ENCODE results near the gene BAIAP2. TPM values are rescaled to one million over a fixed set of nuclear protein-coding genes. Genes with fewer than 3 reads are reported as not detected.

The BAIAP2 gene
- total RNA-seq, 1 donor from 2014 or later, result 7.3 TPM

DNA sequence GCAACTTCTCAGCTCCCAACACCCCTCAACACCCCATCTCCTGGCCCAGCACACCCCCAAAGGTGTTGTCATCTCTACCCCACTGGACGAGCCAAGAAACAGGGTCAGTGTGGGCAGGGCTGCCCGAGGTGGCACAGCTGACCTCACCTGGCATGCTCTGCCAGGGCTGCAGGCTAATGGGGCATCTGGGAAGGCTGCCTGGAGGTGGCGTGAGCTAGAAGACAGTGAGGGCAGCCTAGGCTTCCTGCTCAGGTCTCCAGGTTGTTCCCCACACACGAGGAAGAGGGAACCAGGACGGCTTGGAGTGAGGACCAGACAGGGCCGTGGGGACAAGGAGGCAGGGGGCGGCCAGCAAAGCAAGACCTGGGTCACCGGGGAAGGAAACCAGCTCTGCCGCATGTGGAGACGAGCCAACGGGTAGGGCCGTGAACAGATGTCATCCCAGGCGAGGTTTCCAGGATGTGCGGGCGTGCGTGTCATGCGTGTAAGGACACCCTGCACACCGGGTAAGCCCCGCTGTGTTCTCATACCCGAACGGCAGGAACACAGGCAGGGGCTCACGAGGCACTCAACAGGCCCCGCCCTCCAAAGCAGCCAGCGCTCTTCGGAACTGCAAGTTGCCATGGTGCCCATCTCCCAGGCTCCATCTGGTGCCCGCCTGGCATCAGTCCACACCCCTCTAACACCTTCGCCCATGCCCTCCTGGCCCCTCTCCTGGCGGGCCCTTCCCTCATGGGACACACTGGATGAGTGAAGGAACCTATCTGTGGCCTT is 100.7 kb downstream of the BAIAP2 start:
- Histone ChIP-seq H3K36me3 (ENCODE audit: control insufficient read depth in 3 of 3, insufficient read depth in 3 of 3, low read length in 3 of 3) (no peaks in the 10 kb centered on the region), H3K27me3 (ENCODE audit: control insufficient read depth in 3 of 3, insufficient read depth in 3 of 3, low read length in 3 of 3) (peaks cover 0 to 5% (median 4%) of the 10 kb centered on the region in 3 donors), H3K4me1 (ENCODE audit: control insufficient read depth in 3 of 3, insufficient read depth in 3 of 3, low read length in 3 of 3) (no peaks in the 10 kb centered on the region), H3K4me3 (ENCODE audit: low read length in 3 of 3) (no peak overlapping the region), H3K27ac (ENCODE audit: low read depth, low read length) (no peak overlapping the region), H3K9ac (ENCODE audit: low read depth in 1 of 3, low read length in 3 of 3) (no peak overlapping the region), H3K9me3 (ENCODE audit: control insufficient read depth in 3 of 3, low read length in 3 of 3) (no peaks in the 10 kb centered on the region)

DNA sequence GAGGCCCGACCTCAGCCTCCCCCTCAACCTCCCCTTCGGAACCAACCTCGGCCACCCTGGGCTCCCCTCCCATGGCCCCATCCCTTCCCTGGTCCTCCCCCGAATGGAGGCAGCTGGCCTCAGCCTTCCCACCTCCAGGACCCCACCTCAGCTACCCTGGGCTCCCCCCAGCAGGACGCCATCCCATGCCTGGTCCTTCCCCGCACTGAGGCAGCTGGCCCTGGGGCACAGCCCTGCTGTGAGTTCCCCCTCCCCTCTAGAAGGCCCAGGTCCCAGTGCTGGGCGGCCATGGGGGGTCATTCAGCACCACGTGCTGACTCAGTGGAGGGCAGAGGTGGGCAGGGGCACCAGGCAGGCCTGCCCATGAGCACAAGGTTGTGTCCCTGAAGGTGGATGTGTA is 101.4 kb downstream of the BAIAP2 start:
- H3K4me3 ChIP-seq (ENCODE audit: low read length in 3 of 3), result no peak overlapping the region
- H3K4me1 ChIP-seq (ENCODE audit: control insufficient read depth in 3 of 3, insufficient read depth in 3 of 3, low read length in 3 of 3), result no peaks in the 10 kb centered on the region
- H3K9me3 ChIP-seq (ENCODE audit: control insufficient read depth in 3 of 3, low read length in 3 of 3), result no peaks in the 10 kb centered on the region
- H3K27ac ChIP-seq (ENCODE audit: low read depth, low read length), result no peak overlapping the region
- no peaks in the 10 kb centered on the region for H3K36me3 ChIP-seq (ENCODE audit: control insufficient read depth in 3 of 3, insufficient read depth in 3 of 3, low read length in 3 of 3)
- no peak overlapping the region for H3K9ac ChIP-seq (ENCODE audit: low read depth in 1 of 3, low read length in 3 of 3)
- peaks cover 0 to 5% (median 4%) of the 10 kb centered on the region in 3 donors for H3K27me3 ChIP-seq (ENCODE audit: control insufficient read depth in 3 of 3, insufficient read depth in 3 of 3, low read length in 3 of 3)

DNA sequence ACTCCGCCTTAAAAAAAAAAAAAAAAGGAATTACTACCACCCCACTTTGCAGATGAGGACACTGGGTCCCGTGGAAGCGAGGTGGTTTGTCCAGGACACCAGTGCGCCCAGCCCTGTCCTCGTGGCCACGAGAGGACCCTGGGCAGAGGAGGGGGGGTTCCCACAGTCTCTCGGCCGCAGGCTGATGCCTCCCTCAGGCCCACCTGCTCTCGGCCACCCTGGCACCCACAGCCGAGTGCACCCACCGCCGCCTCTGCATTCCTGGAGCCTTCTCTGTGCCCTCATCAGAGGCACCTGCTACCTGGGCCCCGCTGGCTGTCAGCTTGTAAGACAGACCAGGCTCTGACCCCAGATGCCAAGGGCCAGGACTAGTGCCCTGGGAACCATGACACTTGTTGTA is 102.3 kb downstream of the BAIAP2 start:
- Histone ChIP-seq H3K27ac (ENCODE audit: low read depth, low read length) (no peak overlapping the region), H3K36me3 (ENCODE audit: control insufficient read depth in 3 of 3, insufficient read depth in 3 of 3, low read length in 3 of 3) (no peaks in the 10 kb centered on the region), H3K27me3 (ENCODE audit: control insufficient read depth in 3 of 3, insufficient read depth in 3 of 3, low read length in 3 of 3) (peaks cover 0 to 4% (median 3%) of the 10 kb centered on the region in 3 donors), H3K9me3 (ENCODE audit: control insufficient read depth in 3 of 3, low read length in 3 of 3) (no peaks in the 10 kb centered on the region), H3K4me3 (ENCODE audit: low read length in 3 of 3) (no peak overlapping the region), H3K4me1 (ENCODE audit: control insufficient read depth in 3 of 3, insufficient read depth in 3 of 3, low read length in 3 of 3) (no peaks in the 10 kb centered on the region), H3K9ac (ENCODE audit: low read depth in 1 of 3, low read length in 3 of 3) (no peak overlapping the region)

DNA sequence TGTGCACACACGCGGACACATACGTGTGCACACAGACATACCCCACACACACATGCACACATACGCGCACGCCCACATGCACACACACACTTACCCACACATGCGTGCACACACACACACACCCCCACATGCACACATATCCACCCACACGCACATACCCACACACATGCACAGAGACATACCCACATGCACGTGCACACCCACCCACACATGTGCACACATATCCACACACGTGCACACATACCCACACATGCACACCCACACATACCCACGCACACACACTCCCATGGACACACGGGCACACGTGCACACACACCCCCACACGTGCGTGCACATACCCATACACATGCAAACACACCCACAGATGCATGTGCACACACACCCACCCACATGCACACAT is 103.1 kb downstream of the BAIAP2 start:
- H3K4me1 ChIP-seq (ENCODE audit: control insufficient read depth in 3 of 3, insufficient read depth in 3 of 3, low read length in 3 of 3), result peaks cover 4% of the 10 kb centered on the region in 3 donors
- H3K9me3 ChIP-seq (ENCODE audit: control insufficient read depth in 3 of 3, low read length in 3 of 3), result no peaks in the 10 kb centered on the region
- peaks cover 0 to 4% (median 3%) of the 10 kb centered on the region in 3 donors for H3K27me3 ChIP-seq (ENCODE audit: control insufficient read depth in 3 of 3, insufficient read depth in 3 of 3, low read length in 3 of 3)
- no peak overlapping the region for H3K9ac ChIP-seq (ENCODE audit: low read depth in 1 of 3, low read length in 3 of 3)
- H3K36me3 ChIP-seq (ENCODE audit: control insufficient read depth in 3 of 3, insufficient read depth in 3 of 3, low read length in 3 of 3), result no peaks in the 10 kb centered on the region
- H3K4me3 ChIP-seq (ENCODE audit: low read length in 3 of 3), result no peak overlapping the region
- H3K27ac ChIP-seq (ENCODE audit: low read depth, low read length), result no peak overlapping the region

- H3K4me1 ChIP-seq (ENCODE audit: control insufficient read depth in 3 of 3, insufficient read depth in 3 of 3, low read length in 3 of 3), result peaks cover 5 to 6% (median 5%) of the 10 kb centered on the region in 3 donors
- H3K9me3 ChIP-seq (ENCODE audit: control insufficient read depth in 3 of 3, low read length in 3 of 3), result no peaks in the 10 kb centered on the region
- H3K4me3 ChIP-seq (ENCODE audit: low read length in 3 of 3), result no peak overlapping the region
- no peaks in the 10 kb centered on the region for H3K36me3 ChIP-seq (ENCODE audit: control insufficient read depth in 3 of 3, insufficient read depth in 3 of 3, low read length in 3 of 3)
- H3K27ac ChIP-seq (ENCODE audit: low read depth, low read length), result no peak overlapping the region
- H3K9ac ChIP-seq (ENCODE audit: low read depth in 1 of 3, low read length in 3 of 3), result no peak overlapping the region
- peaks cover 0 to 4% (median 3%) of the 10 kb centered on the region in 3 donors for H3K27me3 ChIP-seq (ENCODE audit: control insufficient read depth in 3 of 3, insufficient read depth in 3 of 3, low read length in 3 of 3)
Measured at GRCh38 chr17:81138500-81138899, 103.5 kb downstream of the BAIAP2 start.

DNA sequence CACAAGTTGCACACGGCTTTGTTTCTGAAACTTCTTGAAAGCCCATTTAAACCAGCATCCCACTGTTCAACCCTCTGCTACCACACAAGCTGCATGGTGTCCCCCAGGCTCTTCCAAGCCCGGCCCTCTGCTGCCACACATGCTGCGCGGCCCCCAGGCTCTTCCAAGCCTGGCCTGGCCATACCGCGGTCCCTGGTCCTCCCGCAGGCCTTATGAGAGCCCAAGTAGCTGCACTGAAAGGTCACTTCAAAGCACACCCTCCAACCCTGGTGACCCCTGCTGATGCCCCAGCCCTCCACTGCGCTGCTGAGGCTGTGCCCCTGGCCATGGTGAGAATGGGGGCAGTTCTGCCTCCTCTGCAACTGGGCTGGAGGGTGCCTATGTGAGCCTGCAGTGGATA is 104.5 kb downstream of the BAIAP2 start:
- Histone ChIP-seq H3K9me3 (ENCODE audit: control insufficient read depth in 3 of 3, low read length in 3 of 3) (no peaks in the 10 kb centered on the region), H3K36me3 (ENCODE audit: control insufficient read depth in 3 of 3, insufficient read depth in 3 of 3, low read length in 3 of 3) (no peaks in the 10 kb centered on the region), H3K9ac (ENCODE audit: low read depth in 1 of 3, low read length in 3 of 3) (no peak overlapping the region), H3K4me3 (ENCODE audit: low read length in 3 of 3) (no peak overlapping the region), H3K4me1 (ENCODE audit: control insufficient read depth in 3 of 3, insufficient read depth in 3 of 3, low read length in 3 of 3) (peaks cover 5 to 6% (median 5%) of the 10 kb centered on the region in 3 donors), H3K27ac (ENCODE audit: low read depth, low read length) (no peak overlapping the region), H3K27me3 (ENCODE audit: control insufficient read depth in 3 of 3, insufficient read depth in 3 of 3, low read length in 3 of 3) (peaks cover 0 to 4% (median 0%) of the 10 kb centered on the region in 3 donors)

DNA sequence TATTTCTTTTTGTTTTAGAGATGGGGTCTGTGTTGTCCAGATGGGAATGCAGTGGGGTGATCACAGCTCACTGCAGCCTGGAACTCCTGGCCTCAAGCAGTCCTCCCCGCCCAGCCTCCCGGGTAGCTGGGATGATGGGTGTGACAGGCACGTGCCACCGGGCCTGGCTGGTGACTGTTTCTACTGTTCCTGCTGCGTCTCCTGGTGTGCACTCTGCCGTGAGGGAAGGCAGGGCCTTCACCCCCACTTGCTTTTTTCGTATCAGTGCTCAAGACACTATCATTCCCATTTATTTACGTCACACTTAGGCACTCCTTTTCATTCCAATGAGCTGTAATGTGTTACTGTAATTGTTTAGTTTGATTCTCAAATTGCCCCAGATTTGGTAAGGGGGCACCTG is 105.1 kb downstream of the BAIAP2 start:
- Histone ChIP-seq H3K36me3 (ENCODE audit: control insufficient read depth in 3 of 3, insufficient read depth in 3 of 3, low read length in 3 of 3) (no peaks in the 10 kb centered on the region), H3K9ac (ENCODE audit: low read depth in 1 of 3, low read length in 3 of 3) (no peak overlapping the region), H3K9me3 (ENCODE audit: control insufficient read depth in 3 of 3, low read length in 3 of 3) (no peaks in the 10 kb centered on the region), H3K4me3 (ENCODE audit: low read length in 3 of 3) (no peak overlapping the region), H3K4me1 (ENCODE audit: control insufficient read depth in 3 of 3, insufficient read depth in 3 of 3, low read length in 3 of 3) (peaks cover 5 to 6% (median 5%) of the 10 kb centered on the region in 3 donors), H3K27ac (ENCODE audit: low read depth, low read length) (no peak overlapping the region), H3K27me3 (ENCODE audit: control insufficient read depth in 3 of 3, insufficient read depth in 3 of 3, low read length in 3 of 3) (peaks cover 0 to 3% (median 0%) of the 10 kb centered on the region in 3 donors)

DNA sequence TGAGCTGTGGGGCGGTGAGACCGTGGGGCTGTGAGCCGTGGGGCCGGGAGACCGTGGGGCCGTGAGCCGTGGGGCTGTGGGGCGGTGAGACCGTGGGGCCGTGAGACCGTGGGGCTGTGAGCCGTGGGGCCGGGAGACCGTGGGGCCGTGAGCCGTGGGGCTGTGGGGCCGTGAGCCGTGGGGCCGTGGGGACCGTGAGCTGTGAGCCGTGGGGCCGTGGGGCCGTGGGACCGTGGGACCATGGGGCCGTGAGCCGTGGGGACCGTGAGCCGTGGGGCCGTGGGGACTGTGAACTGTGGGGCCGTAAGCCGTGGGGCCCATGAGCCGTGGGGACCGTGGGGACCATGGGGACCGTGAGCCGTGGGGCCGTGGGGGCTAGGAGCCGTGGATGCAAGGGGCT is 105.7 kb downstream of the BAIAP2 start:
- Histone ChIP-seq H3K9ac (ENCODE audit: low read depth in 1 of 3, low read length in 3 of 3) (no peak overlapping the region), H3K4me3 (ENCODE audit: low read length in 3 of 3) (no peak overlapping the region), H3K27ac (ENCODE audit: low read depth, low read length) (no peak overlapping the region), H3K9me3 (ENCODE audit: control insufficient read depth in 3 of 3, low read length in 3 of 3) (no peaks in the 10 kb centered on the region), H3K4me1 (ENCODE audit: control insufficient read depth in 3 of 3, insufficient read depth in 3 of 3, low read length in 3 of 3) (peaks cover 5 to 6% (median 5%) of the 10 kb centered on the region in 3 donors), H3K27me3 (ENCODE audit: control insufficient read depth in 3 of 3, insufficient read depth in 3 of 3, low read length in 3 of 3) (no peaks in the 10 kb centered on the region), H3K36me3 (ENCODE audit: control insufficient read depth in 3 of 3, insufficient read depth in 3 of 3, low read length in 3 of 3) (no peaks in the 10 kb centered on the region)

- peaks cover 5 to 6% (median 5%) of the 10 kb centered on the region in 3 donors for H3K4me1 ChIP-seq (ENCODE audit: control insufficient read depth in 3 of 3, insufficient read depth in 3 of 3, low read length in 3 of 3)
- no peaks in the 10 kb centered on the region for H3K9me3 ChIP-seq (ENCODE audit: control insufficient read depth in 3 of 3, low read length in 3 of 3)
- peak overlapping the region in 2 of 3 donors; percentile 57 to 62 for H3K9ac ChIP-seq (ENCODE audit: low read depth in 1 of 3, low read length in 3 of 3)
- H3K4me3 ChIP-seq (ENCODE audit: low read length in 3 of 3), result peak overlapping the region in 2 of 3 donors; percentile 22 to 32
- H3K27me3 ChIP-seq (ENCODE audit: control insufficient read depth in 3 of 3, insufficient read depth in 3 of 3, low read length in 3 of 3), result no peaks in the 10 kb centered on the region
- H3K27ac ChIP-seq (ENCODE audit: low read depth, low read length), result no peak overlapping the region
- no peaks in the 10 kb centered on the region for H3K36me3 ChIP-seq (ENCODE audit: control insufficient read depth in 3 of 3, insufficient read depth in 3 of 3, low read length in 3 of 3)
Measured at GRCh38 chr17:81142301-81143199, 107.6 kb downstream of the BAIAP2 start.

DNA sequence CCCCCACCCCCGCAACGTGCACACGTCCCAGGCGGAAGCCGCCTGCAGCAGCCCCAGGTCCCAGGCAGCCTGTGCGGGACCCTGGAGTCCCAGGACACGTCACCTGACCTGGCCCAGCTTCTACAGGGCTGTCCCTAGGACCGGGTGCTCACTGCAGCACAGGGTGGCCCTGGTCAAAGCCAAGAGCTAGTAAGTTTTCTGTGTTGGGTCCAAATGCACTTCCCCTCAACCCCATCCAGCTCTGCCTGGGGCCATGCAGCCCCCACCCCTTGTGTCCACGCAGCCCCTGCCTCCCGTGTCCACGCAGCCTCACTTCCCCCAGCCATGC is 108.2 kb downstream of the BAIAP2 start:
- H3K27me3 ChIP-seq (ENCODE audit: control insufficient read depth in 3 of 3, insufficient read depth in 3 of 3, low read length in 3 of 3), result peaks cover 0 to under 1% (median 0%) of the 10 kb centered on the region in 3 donors
- H3K4me3 ChIP-seq (ENCODE audit: low read length in 3 of 3), result peak overlapping the region in 2 of 3 donors; percentile 22 to 32
- peaks cover 5 to 6% (median 5%) of the 10 kb centered on the region in 3 donors for H3K4me1 ChIP-seq (ENCODE audit: control insufficient read depth in 3 of 3, insufficient read depth in 3 of 3, low read length in 3 of 3)
- H3K36me3 ChIP-seq (ENCODE audit: control insufficient read depth in 3 of 3, insufficient read depth in 3 of 3, low read length in 3 of 3), result no peaks in the 10 kb centered on the region
- H3K27ac ChIP-seq (ENCODE audit: low read depth, low read length), result no peak overlapping the region
- H3K9me3 ChIP-seq (ENCODE audit: control insufficient read depth in 3 of 3, low read length in 3 of 3), result no peaks in the 10 kb centered on the region
- peak overlapping the region in 2 of 3 donors; percentile 57 to 62 for H3K9ac ChIP-seq (ENCODE audit: low read depth in 1 of 3, low read length in 3 of 3)

All from skeletal muscle tissue (tissue), 4 donors.